Measurements from ENCODE around the gene ALDOC. TPM values are rescaled to one million over a fixed set of nuclear protein-coding genes. Genes with fewer than 3 reads are reported as not detected.

The ALDOC gene
- total and polyA plus RNA-seq, 2 of the 13 experiments (the other 11 are each of a cell fraction or from before 2014, with no cell fraction given) = 15.4 to 60.9 TPM

DNA sequence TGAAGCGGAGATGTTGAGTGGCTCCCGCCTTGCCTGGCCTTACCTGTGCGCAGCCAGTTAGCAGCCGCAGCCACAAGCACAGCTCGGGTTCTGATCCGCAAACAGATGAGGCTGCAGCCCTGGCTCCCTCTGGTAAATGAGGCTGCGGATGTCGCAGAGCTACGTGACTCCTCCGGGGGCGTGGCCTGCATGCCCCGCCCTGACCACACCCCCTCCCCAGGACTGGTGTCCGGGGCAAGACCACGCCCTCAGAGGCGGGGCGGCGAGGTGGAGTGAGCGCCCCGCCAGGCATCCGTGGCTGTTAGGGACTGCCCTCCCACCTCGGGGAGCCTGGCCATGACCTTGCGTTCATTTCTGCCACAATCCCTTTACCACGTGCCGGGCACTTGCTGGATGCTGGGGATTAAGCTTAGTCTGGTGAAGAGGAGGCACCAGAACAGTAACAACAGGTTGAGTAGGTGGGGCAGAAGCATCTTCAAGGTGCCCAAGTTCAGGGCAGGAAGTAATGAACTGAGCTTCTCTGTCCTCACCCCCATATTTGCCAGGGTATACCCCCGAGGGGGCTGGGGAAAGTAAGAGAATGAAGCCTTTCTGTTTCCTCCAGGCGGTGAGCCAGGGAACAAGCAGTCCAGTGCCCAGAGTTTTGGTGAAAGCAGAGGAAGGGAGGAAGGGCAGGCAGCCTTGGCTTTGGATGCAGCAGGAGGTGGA lies at the start of gene ALDOC (continued):
- TF ChIP-seq TERF1 (CRISPR knock-in tag; IDR thresholded peaks at IDR 0.05) (no peak), HMGA1 (CRISPR knock-in tag; conservative IDR thresholded peaks at IDR 0.05) (no peak), MED1 (CRISPR knock-in tag; IDR thresholded peaks at IDR 0.05) (peak; percentile 86), CEBPZ (IDR thresholded peaks at IDR 0.05; ENCODE audit: low read length) (no peak), ZNF562 (CRISPR knock-in tag; IDR thresholded peaks at IDR 0.05; ENCODE audit: borderline replicate concordance) (no peak), ZNF577 (CRISPR knock-in tag; IDR thresholded peaks at IDR 0.05; ENCODE audit: borderline replicate concordance, low read depth) (no peak), PHF20 (CRISPR knock-in tag; IDR thresholded peaks at IDR 0.05) (no peak), SMAD9 (CRISPR knock-in tag; IDR thresholded peaks at IDR 0.05) (no peak), RXRA (CRISPR knock-in tag; IDR thresholded peaks at IDR 0.05) (peak; percentile 95), TBX2 (CRISPR knock-in tag; IDR thresholded peaks at IDR 0.05; ENCODE audit: borderline replicate concordance) (peak; percentile 77), KMT2B (CRISPR knock-in tag; IDR thresholded peaks at IDR 0.05) (0 out of 2 replicates have a peak, but pooled peaks have one; percentile 38), ZFP36L2 (CRISPR knock-in tag; IDR thresholded peaks at IDR 0.05) (no peak), PCBP1 (IDR thresholded peaks at IDR 0.05; ENCODE audit: borderline replicate concordance, low read depth, low read length) (no peak), ZBTB8A (CRISPR knock-in tag; IDR thresholded peaks at IDR 0.05; ENCODE audit: borderline replicate concordance, low read depth) (no peak), MED13 (CRISPR knock-in tag; IDR thresholded peaks at IDR 0.05) (no peak), MBNL3 (CRISPR knock-in tag; conservative IDR thresholded peaks at IDR 0.05) (no peak), ZNF674 (CRISPR knock-in tag; IDR thresholded peaks at IDR 0.05; ENCODE audit: low read depth) (no peak)
- TF ChIP-seq, protein P1, sequence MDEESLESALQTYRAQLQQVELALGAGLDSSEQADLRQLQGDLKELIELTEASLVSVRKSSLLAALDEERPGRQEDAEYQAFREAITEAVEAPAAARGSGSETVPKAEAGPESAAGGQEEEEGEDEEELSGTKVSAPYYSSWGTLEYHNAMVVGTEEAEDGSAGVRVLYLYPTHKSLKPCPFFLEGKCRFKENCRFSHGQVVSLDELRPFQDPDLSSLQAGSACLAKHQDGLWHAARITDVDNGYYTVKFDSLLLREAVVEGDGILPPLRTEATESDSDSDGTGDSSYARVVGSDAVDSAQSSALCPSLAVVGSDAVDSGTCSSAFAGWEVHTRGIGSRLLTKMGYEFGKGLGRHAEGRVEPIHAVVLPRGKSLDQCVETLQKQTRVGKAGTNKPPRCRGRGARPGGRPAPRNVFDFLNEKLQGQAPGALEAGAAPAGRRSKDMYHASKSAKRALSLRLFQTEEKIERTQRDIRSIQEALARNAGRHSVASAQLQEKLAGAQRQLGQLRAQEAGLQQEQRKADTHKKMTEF (CRISPR knock-in tag; IDR thresholded peaks at IDR 0.05) = peak; percentile 86
- TF ChIP-seq, protein P2, sequence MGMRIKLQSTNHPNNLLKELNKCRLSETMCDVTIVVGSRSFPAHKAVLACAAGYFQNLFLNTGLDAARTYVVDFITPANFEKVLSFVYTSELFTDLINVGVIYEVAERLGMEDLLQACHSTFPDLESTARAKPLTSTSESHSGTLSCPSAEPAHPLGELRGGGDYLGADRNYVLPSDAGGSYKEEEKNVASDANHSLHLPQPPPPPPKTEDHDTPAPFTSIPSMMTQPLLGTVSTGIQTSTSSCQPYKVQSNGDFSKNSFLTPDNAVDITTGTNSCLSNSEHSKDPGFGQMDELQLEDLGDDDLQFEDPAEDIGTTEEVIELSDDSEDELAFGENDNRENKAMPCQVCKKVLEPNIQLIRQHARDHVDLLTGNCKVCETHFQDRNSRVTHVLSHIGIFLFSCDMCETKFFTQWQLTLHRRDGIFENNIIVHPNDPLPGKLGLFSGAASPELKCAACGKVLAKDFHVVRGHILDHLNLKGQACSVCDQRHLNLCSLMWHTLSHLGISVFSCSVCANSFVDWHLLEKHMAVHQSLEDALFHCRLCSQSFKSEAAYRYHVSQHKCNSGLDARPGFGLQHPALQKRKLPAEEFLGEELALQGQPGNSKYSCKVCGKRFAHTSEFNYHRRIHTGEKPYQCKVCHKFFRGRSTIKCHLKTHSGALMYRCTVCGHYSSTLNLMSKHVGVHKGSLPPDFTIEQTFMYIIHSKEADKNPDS (CRISPR knock-in tag; IDR thresholded peaks at IDR 0.05) = no peak
- TF ChIP-seq, protein P3, sequence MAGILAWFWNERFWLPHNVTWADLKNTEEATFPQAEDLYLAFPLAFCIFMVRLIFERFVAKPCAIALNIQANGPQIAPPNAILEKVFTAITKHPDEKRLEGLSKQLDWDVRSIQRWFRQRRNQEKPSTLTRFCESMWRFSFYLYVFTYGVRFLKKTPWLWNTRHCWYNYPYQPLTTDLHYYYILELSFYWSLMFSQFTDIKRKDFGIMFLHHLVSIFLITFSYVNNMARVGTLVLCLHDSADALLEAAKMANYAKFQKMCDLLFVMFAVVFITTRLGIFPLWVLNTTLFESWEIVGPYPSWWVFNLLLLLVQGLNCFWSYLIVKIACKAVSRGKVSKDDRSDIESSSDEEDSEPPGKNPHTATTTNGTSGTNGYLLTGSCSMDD (CRISPR knock-in tag; IDR thresholded peaks at IDR 0.05) = no peak
